GM12864 (cell line): ENCODE data around the gene E4F1.
"Not testable (repeated sequence)": the region's sequence is repeated elsewhere in the genome, so short reads cannot be mapped to it uniquely, and the experiment has no call there.

Source experiments
- DNase-seq: peaks from one replicate; pipeline ENCODE4 v3.0.0-alpha.2; 2011; ENCODE audit warnings: low read depth
- H3K4me3 ChIP-seq: 2 replicates; pipeline ENCODE4 v1.5.1; 2011; ENCODE audit warnings: mild to moderate bottlenecking, low read depth, low read length, control low read depth
- TF ChIP-seq, protein P1 (sequence below): IDR thresholded peaks from 2 replicates; pipeline ENCODE4 v1.5.1; 2011; ENCODE audit warnings: low read depth, mild to moderate bottlenecking, moderate library complexity, low read length, control low read depth, inconsistent platforms; ENCODE audit errors: missing control alignments

The E4F1 gene

DNA sequence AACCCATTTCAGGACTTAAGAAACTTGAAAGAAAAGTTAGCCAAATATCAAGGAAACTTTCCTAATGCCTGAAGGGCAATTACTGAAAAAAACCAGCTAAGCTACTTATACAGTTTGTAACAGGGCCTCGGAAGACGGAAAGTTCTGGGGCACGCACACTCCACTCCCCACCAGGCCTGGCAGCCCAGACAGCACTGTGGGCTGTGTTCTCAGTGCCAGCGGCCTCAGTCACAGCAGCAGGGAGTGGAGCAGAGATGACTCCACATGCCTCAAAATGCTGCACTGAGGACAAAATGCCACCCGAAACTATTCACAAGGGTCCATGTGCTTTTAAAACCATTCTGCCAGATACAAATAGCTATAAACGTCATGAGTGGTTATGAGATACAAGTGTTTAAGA lies 34.3 kb downstream of the E4F1 start:
- H3K4me3 ChIP-seq: no peak overlapping the region
- TF ChIP-seq, protein P1, sequence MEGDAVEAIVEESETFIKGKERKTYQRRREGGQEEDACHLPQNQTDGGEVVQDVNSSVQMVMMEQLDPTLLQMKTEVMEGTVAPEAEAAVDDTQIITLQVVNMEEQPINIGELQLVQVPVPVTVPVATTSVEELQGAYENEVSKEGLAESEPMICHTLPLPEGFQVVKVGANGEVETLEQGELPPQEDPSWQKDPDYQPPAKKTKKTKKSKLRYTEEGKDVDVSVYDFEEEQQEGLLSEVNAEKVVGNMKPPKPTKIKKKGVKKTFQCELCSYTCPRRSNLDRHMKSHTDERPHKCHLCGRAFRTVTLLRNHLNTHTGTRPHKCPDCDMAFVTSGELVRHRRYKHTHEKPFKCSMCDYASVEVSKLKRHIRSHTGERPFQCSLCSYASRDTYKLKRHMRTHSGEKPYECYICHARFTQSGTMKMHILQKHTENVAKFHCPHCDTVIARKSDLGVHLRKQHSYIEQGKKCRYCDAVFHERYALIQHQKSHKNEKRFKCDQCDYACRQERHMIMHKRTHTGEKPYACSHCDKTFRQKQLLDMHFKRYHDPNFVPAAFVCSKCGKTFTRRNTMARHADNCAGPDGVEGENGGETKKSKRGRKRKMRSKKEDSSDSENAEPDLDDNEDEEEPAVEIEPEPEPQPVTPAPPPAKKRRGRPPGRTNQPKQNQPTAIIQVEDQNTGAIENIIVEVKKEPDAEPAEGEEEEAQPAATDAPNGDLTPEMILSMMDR: no peak
- DNase-seq: no peak

DNA sequence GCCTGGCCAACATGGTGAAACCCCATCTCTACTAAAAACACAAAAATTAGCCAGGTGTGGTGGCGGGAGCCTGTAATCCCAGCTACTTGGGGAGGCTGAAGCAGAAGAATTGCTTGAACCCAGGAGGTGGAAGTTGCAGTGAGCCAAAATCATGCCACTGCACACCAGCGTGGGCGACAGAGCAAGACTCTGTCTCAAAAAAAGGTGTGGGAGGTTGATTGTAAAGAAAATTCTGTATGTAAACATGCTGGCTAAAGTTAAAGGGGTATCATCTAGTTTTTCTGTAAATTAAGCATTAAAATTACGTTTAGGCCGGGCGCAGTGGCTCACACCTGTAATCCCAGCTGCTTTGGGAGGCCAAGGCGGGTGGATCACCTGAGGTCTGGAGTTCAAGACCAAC lies 35.1 kb downstream of the E4F1 start:
- not testable (repeated sequence) for DNase-seq, H3K4me3 ChIP-seq

DNA sequence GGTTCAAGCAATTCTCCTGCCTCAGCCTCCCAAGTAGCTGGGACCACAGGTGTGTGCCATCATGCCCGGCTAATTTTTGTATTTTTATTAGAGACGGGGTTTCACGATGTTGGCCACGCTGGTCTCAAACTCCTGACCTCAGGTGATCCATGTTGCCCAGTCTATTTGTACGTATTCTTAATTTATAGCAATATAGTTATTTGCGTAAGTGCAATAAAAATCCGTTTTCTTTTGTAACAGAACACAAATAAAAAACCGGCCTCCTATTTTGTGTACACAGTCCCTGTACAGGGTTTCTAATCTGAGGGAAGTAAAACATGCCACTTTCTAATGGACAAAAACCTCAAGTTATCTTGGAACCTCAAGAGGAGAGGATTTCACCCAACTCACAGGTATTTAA lies 36.9 kb downstream of the E4F1 start:
- DNase-seq: no peak
- TF ChIP-seq, protein P1: no peak
- no peak overlapping the region for H3K4me3 ChIP-seq

DNA sequence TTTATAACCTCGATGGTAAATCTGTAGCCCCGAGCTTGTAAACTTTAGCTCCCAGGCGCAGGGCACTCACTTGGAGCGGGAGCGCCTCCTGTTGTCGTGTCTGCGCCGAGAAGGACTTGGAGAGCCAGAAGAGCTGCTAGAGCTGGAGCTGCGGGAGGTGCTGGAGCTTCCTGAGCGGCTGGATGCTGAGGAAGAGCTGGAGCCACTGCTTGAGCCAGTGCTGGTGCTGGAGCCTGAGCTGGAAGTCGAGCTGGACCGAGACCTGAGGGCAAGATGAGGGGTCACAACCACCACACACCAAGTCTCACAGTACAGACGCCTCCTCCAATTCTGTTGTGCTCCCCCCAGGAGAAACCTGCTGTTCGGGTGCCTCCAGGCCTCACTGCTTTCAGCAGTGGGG lies 39.6 kb downstream of the E4F1 start:
- not testable (repeated sequence) for H3K4me3 ChIP-seq, DNase-seq

DNA sequence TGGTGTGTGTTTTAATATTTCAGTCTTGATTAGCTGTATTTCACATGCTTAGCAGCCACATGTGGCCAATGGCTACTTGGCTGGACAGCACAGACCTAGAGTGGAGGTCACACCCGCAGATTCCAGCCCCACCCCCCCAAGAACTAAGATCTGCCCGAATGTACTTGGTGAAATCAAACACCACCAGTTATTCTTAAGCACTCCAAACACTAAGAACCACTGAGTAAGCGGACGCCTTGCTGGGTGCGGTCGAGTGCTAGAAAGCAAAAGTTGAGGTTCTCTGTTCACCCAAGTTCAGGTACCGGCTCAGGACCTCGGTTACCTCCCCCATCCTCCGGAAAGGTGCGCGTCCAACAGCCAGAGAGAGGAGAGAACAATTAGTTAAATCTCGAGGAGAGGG lies 43.5 kb downstream of the E4F1 start:
- DNase-seq: not testable (repeated sequence)
- peak overlapping the region; percentile 94 for H3K4me3 ChIP-seq

DNA sequence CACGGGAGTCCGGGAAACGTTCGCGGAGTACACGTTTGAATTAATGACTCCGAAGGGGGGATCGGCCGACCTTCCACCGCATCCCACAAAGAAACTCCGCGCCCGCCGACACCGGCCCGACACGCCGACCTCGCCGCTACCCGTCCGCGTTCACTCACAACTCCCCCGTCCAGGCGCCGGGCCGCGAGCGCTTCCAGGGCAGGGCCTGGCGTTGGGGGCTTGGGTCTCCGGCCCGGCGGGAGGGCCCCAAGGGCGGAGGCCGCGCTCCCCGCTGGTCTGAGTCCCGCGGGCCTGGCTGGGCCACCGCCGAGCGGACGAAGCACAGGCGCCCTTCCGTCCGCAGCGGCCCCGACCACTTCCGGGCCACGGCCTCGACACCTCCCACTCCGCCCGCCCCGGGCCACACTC lies 44.1 kb downstream of the E4F1 start:
- H3K4me3 ChIP-seq: peak overlapping the region; percentile 94
- not testable (repeated sequence) for DNase-seq

DNA sequence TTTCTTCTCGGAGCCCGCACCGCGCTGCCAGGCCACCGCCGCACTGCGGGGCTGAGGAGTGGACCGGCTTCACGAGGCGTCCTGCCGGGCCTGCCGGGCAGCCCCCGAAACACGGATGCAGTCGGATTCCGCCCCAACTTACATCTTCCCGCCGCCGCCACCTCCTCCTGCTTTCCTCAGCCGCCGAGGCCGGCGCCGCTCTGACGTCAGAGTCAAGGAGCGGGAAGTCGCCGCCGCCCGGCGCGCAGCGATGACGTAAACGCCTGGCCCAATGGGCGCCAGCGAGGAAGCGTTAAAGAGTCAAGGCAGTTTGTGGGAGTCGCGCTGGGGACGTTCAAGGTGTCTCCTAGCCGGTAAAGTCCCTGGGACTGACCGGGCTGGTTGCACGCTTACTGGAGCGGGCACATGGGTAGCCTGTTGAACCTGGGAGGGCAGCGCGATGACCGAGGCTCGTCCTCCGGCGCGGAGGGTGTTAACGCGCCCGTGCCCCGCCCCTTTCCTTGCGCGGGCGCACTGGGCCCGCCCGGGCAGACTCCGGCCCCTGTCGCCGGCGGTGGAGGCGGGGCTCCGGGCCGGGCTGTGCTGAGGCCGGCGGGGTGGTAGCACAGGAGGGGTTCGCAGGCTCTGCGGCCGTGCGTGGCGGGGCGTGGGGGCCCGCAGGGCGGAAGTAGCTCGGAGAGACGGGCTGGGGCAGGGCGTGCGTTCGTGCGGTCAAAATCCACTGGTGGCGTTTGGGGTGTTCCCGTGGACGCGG lies 44.7 kb downstream of the E4F1 start, which contains the start of gene RNPS1:
Gene RNPS1 (minus strand): TSS at position 214 of the 754 bp plus-strand sequence. CDS start 3,483 bp downstream, outside the sequence.
- peak; percentile 86 for DNase-seq

DNA sequence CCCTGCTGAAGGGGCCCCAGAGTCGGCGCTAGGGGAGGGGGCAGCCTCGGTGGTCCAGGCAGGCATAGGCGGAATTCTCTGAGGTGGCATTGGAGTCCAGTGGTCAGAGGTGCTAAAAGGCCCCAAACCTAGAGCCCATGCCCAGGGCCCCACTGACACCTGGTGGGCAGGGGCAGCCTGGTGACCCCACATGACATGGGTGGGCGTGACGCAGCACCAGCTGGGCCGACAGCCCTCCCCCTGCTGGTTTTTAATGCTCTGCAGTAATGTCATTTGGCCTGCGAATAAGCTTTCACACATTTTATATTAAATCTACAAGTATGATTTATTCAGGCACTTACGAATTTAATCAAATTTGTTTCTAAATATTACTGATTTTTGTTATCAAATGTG lies 46.7 kb downstream of the E4F1 start:
- H3K4me3 ChIP-seq: no peak overlapping the region
- DNase-seq: no peak
- TF ChIP-seq, protein P1: no peak

More for the DNA sequence above, 44.7 kb downstream of the E4F1 start, which contains the start of gene RNPS1:
- peak within 1 kb of the TSS; percentile 94 for H3K4me3 ChIP-seq
- TF ChIP-seq, protein P1: no peak

DNA sequence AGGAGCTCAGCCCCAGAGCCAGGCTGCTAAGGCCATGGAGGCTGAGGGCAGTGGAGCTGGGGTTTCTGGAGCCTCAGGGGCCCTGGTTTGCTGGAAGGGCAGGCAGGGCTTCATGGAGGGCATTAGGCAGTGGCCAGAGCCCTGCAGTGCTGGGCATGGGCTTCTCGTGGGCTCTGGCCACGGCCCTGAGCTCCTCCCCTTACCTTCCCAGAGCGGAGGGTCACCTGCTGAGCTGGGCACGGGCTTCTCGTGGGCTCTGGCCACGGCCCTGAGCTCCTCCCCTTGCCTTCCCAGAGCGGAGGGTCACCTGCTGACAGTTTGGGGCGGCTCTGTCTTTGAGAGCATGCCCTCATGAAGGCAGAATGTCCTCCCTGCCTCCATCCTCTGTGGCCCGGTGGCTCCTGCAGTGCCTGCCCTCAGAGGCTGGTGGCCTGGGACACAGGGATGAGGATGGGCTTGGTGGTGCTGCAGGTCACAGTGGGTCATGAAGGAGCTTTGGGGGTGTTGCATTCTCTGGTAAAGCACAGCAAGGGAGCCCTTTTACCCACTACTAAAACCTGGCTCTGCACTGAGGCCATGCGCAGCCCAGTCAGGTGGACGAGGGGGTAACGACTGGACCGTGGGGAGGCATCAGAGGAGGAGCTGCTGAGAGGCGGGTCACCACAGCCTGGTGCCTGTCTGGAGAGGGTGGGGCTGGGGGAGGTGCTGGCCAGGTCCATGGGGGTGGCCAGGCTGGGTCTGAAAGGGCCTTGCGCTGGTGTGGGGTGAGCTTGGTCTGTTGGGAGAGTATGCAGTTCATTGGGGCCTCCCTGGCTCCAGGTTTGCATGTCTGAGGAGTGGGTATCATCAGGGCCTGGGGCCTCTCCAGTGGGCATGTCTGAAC lies 47.4 kb downstream of the E4F1 start:
- TF ChIP-seq, protein P1: no peak
- no peak for DNase-seq
- no peak overlapping the region for H3K4me3 ChIP-seq
